GM21381 (cell line): ENCODE data around the gene ECHDC3.
"Not testable (repeated sequence)": the region's sequence is repeated elsewhere in the genome, so short reads cannot be mapped to it uniquely, and the experiment has no call there.

Experiments
- ATAC-seq: cut with Tn5 transposase; IDR thresholded peaks from one replicate; pipeline ENCODE4 v1.9.1; 2021; ENCODE audit warnings: mild to moderate bottlenecking, moderate library complexity; ENCODE audit not compliant: unreplicated experiment

The ECHDC3 gene, protein sequence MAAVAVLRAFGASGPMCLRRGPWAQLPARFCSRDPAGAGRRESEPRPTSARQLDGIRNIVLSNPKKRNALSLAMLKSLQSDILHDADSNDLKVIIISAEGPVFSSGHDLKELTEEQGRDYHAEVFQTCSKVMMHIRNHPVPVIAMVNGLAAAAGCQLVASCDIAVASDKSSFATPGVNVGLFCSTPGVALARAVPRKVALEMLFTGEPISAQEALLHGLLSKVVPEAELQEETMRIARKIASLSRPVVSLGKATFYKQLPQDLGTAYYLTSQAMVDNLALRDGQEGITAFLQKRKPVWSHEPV

DNA sequence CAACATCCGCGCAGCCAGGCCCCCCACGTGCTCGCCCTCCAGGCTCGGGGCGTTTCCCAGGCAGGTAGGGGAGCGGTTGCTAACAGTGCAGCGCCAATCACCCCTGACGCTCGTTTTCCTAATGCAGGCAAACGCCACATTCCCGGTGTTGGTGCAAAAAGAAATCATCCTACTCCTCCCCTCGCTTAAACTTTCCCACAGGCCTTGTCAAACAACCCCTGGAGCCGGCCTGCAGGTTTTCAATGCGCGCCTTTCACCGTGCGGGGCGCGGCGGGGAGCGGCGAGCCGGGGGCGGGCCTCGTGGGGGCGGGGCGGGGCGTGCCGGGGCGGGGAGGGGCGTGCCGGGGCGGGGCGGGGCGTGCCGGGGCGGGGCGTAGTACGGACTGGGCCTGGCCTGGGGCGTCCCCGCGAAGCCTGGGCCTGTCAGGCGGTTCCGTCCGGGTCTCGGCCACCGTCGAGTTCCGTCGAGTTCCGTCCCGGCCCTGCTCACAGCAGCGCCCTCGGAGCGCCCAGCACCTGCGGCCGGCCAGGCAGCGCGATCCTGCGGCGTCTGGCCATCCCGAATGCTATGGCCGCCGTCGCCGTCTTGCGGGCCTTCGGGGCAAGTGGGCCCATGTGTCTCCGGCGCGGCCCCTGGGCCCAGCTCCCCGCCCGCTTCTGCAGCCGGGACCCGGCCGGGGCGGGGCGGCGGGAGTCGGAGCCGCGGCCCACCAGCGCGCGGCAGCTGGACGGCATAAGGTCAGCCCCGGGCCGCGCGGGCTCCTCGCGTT lies at the start of gene ECHDC3:
Gene ECHDC3, plus strand, starts transcription at position 374 of the 770 bp plus-strand sequence. Its CDS starts 195 bp downstream, at position 569.
- peak; percentile 72 for ATAC-seq

DNA sequence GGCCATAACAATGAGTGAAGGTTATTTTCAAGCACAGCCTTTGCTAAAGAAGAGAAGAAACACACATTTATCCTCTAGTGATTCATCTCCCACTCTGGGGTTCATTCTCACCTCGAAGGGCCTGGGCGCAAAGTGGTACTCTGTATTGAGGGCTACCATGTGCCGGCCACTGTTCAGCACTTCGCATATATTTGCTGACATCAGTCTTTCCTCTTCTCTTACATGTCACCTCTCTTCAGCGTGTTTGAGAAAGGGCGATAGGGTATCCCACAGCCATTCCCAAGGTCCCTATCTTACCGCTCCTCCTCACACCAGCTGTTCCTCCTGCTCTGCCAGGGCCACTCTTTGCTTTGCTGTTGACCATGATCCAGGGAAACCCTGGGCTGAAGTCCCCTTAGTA lies 48.8 kb upstream of the ECHDC3 start:
- ATAC-seq: no peak

DNA sequence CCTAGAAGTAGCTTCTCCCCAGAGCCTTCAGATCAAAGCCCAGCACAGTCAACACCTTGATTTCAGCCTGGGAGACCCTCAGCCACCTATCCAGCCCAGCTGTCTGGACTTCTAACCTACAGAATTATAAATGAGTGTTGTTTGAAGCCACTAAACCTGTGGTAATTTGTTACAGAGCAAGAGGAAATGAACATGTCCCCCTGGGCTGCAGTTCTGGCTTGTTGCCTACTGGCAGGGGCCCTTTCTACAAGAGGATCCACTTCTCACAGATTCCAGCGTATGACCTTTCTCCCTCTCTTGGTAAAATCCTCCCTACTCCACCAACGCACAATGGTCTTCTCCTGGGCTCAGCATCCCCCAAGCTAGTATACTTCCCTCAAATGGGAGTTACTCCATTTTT lies 46.4 kb upstream of the ECHDC3 start:
- no peak for ATAC-seq

DNA sequence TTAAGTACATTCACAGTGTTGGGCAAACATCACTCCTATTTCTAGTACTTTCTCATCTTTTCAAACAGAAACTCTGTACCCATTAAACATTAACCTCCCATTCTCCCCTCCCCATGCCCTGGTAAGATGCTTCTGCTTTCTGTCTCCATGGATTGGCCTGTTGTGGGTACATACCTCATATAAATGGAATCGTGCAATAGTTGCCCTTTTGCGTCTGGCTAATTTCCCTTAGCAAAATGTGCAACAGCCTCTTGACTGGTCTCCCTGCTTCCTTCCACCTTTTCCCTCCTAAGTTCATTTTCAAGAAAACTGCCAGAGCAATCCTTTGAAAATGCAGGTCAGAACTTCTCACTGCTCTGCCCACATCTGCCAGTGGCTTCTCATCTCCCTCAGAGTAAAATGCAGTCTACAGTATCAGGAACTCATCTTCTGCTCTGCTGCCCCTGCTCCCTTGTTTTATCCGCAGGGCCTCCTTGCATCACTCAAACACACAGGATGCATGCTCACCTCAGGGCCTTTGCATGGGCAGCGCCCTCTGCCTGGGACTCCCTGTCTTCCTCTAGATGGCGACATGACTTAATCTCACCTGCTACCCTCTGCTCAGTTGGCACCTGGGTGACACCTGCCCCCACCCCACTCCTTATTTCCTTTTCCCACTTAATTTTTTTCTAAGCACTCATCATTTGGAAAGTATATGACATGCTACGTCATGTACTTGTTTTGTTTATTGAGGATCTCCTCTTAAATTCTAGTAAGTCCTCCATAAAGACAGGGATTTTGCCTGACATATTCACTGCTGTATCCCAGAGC lies 44.3 kb upstream of the ECHDC3 start:
- ATAC-seq: peak; percentile 46

DNA sequence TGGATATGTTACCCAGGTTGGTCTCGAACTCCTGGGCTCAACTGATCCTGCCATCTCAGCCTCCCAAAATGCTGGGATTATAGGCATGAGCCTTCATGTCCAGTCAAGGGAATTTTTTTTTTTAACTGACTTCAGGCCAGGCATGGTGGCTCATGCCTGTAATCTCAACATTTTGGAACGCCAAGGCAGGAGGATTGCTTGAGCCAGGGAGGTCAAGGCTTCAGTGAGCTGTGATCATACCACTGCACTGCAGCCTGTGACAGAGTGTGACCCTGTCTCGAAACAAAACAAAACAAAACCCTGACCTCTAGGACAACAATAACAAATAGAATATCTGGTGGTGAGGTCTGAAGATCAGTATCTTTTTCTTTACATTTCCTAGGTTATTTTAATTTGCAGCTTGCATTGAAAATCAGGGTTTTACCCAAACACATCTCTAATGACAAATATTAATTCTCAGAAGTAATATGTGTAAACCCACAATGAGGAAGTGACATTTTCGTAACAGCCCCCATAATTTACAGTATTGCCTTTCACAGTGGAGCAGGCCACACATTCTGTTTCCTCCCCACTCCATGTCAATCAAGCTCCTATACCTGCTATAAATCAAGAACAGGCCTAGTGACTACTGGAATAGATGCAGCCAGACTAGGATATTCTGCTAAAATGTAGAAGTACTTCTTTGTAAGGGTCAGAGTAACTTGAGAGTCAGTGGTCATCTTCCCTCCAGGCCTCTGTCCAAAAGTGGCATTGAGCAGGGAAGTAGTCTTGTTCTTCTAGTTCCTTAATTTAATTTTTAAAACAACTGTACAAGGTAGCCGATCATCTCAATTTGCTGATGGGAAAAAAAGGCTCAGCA lies 43.3 kb upstream of the ECHDC3 start:
- ATAC-seq: peak; percentile 70

DNA sequence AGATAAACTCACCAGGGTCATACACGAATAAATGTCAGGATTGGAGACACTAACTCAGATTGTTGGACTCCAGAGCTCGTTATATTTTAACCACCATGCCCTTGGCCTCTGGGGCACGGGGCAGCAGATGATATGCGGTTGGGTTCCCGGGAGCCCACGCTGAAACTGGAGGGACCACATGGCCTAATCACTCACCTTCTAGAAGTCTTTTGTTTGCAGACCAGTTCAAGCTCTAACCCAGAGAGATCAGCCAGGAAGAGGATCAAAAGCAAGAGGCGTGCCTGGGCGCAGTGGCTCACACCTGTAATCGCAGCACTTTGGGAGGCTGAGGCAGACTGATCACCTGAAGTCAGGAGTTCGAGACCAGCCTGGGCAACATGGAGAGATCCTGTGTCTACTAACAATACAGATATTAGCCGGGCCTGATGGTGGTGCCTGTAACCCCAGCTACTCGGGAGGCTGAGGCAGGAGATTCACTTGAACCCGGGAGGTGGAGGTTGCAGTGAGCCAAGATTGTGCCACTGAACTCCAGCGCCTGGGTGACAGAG lies 42.6 kb upstream of the ECHDC3 start:
- no peak for ATAC-seq

DNA sequence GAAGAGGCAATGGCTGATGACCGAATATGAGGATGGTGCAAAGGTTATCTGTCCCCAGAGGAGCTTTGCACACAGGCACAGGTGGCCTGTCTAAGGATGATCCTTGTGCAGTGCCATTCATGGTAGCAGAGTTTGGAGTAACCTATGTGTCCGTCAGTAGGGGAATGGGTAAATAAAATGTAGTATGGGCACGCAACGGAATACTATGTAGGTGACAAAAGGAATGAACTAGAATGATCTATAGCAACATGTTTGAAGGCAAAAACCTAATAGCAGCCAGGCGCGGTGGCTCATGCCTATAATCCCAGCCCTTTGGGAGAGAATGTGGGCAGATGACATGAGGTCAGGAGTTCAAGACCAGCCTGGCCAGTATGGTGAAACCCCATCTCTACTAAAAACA lies 41.6 kb upstream of the ECHDC3 start:
- ATAC-seq: no peak

DNA sequence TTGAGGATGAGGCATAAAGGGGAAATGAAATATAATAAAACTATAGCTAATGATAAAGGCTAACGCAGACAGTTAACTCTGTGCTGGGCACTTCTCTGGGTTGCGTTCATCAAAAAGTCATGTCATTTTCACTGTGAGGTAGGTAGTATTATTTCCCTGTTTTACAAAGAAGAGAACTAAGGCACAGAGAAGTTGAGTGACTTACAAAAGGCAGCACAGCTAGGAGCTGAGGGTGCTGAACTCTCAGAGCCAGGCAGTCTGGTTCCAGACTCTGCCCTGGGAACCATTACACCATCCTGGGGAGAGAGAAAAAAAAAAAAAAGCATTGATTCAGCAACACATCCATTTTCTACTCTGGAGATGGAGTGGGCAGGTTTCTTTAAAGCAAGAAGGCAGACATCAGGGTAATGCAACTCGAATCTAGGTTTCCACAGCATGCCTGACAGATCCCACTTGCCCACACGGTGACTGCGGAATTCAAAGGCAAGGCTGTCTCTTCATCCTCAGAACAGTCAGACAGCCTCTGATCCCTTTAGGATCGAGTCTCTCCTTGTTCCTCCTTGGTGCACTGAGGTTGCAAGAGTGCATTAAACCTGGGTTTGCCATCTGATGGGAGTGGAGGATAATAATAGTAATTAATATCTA lies 40.6 kb upstream of the ECHDC3 start:
- ATAC-seq: no peak

DNA sequence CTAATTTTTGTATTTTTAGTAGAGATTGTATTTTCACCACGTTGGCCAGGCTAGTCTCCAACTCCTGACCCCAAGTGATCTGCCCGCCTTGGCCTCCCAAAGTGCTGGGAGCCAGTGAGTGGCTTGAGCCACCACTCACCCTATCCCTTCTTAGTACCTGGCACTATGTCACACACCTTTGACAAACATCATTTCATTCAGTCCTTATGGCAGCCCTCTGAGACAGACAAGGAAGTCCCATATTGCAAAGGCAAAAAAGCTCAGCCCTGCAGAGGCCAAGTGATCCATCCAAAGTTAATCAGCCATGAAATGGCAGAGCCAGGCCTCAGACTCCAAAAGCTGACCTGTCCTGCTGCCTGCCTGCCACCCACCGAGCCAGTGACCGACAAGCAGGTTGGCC lies 39.9 kb upstream of the ECHDC3 start:
- ATAC-seq: no peak

DNA sequence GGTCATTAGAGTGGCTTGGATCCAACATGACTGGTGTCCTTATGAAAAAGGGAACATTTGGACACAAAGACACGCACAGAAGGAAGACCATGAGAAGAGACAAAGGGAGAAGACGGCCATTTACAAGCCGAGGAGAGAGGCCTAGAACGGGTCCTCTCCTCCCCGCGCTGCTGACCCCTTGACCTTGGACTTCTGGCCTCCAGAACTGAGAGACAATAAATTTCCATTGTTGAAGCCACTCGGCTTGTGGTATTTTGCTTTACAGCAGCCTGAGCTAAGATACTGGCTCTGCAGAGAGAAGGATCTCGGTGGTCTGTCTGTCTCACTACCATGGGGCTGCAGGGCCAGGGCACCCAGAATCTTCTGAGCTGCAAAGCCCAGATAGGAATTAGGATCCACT lies 38.1 kb upstream of the ECHDC3 start:
- ATAC-seq: no peak

DNA sequence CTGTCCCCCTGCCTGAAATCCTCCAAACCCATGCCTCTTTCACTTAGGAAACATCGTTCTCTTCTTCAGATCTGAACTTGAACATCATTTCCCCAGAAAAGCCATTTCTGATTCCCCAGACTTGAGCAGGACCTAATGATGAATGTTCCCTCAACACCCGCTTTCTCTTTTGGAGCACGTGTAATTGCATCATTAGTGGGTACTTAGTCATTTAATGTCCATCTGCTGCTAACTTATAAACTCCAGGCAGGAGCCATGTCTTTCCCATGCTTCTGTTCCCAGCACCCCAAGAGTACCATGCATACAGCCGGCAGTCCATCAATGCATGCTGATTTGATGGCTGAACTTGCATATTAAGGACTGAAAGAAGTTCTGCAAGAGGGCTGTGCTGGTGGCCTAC lies 36.5 kb upstream of the ECHDC3 start:
- ATAC-seq: no peak

DNA sequence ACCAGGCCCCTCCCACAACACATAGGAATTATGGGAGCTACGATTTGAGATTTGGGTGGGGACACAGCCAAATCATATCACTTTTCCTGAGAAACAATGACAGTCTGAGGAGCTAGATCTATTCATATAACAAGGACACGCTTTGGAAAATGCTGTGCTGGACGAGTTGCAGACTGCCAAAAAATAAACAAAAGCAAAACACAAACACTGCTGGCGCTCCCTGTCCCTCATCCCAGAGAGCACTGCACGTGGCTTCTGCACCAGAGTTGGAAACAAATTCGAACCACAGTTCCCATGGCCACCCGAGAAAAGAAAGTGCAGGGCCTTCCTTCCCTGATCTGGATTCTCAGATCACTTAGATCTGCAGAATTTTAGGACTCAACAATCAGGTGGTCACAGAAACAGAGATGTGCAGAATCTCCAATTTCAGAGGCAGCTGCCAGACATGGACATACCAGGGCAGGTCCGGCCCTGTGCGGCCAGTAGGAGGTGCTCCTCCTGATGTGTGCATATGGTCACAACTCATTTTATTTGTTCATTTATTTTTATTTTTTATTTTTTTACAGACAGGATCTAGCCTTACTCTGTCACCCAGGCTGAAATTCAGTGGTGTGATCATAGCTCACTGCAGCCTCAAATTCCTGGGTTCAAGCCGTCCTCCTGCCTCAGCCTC lies 35.2 kb upstream of the ECHDC3 start:
- ATAC-seq: no peak

DNA sequence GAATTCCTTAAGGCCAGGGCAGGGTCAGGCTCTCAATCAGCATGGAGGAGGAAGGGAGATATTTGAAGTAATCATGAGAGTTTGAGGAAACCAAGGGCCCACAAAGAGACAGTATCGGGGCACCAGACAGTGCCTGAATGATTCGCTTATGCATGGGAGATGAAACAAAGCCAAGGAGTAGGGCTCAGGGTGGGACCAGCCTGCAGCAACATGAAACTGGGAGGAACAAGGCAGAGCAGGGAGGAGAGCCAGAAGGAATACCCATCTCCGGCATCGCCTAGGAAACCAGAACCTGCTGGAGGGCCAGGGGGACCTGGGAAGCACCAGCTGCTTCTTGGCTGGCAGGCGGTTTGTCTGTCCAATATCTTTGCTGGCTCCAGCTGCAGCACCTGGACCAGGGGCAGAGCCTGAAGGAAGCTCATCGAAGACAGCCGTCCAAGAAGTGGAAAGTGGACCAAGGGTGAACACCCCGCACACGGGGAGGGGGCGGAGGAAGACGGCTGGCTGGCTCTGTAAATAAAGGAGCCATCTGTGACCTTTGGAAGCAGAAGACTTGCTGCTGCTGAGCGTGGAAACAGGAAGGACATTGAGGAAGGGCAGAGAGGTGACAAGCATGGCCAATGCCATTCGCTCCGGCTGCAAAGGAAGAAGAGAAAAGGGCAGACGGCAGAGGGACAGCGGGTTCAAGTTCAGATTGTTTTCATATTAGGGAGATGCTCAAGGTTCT lies 34.4 kb upstream of the ECHDC3 start:
- no peak for ATAC-seq

DNA sequence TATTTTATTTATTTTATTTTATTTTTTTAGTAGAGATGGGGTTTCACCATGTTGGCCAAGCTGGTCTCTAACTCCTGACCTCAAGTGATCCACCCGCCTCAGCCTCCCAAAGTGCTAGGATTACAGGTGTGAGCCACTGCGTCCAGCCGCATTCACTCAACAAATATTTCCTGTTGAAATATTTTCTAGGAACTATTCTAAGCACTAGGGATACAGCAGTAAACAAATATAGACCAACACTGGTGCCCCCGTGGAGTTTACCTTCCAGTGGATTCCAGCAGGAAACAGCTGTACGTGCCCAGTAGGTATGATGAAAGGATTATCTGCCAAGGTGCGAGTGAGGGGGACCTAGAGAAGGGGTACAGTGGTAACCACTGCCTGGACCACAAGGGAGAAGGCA lies 33.4 kb upstream of the ECHDC3 start:
- ATAC-seq: not testable (repeated sequence)

DNA sequence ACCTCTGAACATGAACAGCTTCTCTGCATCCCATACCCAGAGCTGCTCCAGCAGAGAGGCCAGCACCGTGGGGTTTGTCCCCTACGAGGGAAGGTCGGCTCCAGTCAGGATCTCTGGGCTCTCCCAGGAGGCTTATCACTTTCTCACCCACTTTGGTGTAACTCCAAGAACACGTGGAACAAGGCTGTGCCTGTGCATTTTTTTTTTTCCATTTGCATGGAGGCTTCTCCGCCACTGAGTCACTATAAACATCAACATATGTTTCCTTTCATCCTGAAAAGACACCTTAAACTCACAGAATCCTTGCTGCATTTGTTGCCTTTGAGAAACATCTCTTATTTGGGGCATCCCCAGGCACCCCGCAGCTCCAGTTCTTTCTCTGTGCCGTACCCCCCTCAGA lies 29.4 kb upstream of the ECHDC3 start:
- no peak for ATAC-seq

DNA sequence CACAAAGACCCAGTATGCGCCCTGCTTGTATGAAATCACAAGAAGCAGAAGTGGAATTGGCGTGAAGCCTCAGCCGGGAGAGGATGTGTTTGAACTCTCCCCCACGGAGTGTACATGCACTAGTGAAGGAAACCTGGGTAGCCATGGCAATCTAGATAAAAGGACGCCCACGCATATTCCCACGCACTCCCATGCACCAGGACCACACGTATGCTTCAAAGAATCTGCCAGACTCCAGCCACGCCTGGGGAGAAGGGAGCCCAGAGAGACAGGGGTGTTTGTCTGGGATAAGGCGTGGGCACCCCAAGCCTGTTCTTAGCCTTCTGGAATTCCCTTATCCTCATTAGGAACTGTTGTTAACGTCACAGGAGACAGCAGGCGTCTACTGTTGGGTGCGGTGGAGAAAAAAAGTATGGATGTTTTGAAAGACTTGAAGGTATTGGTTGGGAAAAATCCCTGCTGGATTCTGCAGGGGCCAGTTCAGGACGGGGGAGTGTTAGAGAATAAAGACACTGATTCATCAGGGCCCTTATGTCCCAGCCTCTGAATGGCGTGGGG lies 28.9 kb upstream of the ECHDC3 start:
- no peak for ATAC-seq

DNA sequence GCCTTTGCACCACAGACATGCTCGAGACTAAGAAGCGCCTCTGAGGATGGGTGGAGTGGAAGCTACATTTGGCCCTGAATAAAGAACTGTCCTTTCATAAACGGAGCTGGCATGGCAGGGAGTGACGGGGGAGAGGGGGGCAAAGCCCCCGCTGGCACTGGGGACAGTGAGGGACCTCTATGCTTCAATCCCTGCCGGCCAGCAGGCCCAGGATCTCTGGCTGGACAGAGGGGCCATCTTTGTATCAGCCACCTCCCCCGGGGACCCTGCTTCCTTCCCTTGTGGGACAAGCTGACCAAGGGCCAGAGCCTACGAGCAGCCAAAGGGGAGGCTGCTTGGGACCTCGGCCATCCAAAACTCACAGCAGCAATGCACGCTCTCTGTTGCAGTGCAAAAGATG lies 28.2 kb upstream of the ECHDC3 start:
- ATAC-seq: no peak

DNA sequence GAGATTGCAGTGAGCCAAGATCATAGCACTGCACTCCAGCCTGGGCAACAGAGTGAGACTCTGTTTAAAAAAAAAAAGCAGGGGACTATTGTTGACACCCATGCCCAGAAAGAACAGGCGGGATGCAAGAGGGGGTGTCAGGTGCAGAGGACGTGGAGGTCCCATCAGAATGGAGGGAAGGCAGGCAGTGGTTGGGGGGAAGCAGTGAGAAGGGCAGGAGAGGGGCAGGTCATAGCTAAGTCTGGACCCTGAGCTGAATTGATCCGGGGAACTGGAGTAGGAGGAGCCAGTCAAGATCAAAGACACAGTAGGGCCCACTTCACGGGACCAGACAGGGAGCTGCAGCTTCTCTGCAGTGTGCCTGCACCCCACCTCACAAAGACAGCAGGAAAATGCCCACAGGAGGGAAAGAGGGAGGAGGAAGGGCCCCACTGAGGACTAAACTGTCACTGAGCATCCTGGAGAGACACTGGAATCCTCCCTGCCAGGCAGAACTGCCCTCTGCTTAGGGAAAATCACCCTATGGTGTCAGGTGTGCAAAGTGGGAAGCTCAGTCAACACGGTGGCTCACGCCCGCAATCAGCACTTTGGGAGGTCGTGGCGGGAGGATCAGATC lies 27.3 kb upstream of the ECHDC3 start:
- no peak for ATAC-seq
